GM23338 (cell line): ENCODE results near the gene ADRB2.

Experiments used
- CREB1 ChIP-seq: fragments of 250-450 bp; sonication (Bioruptor Pico); IDR thresholded peaks from 2 replicates; pipeline ENCODE4 v1.5.0; 2020; ENCODE audit warnings: low read depth, mild to moderate bottlenecking, moderate library complexity
- CTCF ChIP-seq, 2 experiments: fragments of 200-600 bp in 1 of 2; sonication (generic) in 1 of 2; conservative IDR thresholded peaks; 2 replicates each; pipeline versions ENCODE4 v1.5.1 to v1.6.1; 2016 to 2017; ENCODE audit warnings: antibody characterized with exemption in 2 of 2, low read depth in 2 of 2, mild to moderate bottlenecking in 2 of 2, moderate library complexity in 1 of 2
- EZH2 ChIP-seq: fragments of 200-600 bp; sonication (generic); IDR thresholded peaks from one replicate; pipeline ENCODE4 v1.8.0; 2017; ENCODE audit warnings: antibody characterized with exemption, mild to moderate bottlenecking, low read depth; ENCODE audit not compliant: unreplicated experiment
- EZH2phosphoT487 ChIP-seq: fragments of 200-600 bp; sonication (generic); IDR thresholded peaks from one replicate; pipeline ENCODE4 v1.8.1; 2018; ENCODE audit warnings: antibody characterized with exemption; ENCODE audit not compliant: unreplicated experiment
- NANOG ChIP-seq: IDR thresholded peaks from 2 replicates; pipeline ENCODE4 v1.6.1; 2016; ENCODE audit warnings: antibody characterized with exemption, borderline replicate concordance
- POLR2AphosphoS5 ChIP-seq: IDR thresholded peaks from 2 replicates; pipeline ENCODE4 v1.6.1; 2016; ENCODE audit warnings: antibody characterized with exemption, low read depth
- REST ChIP-seq: IDR thresholded peaks from one replicate; pipeline ENCODE4 v1.6.1; 2018; ENCODE audit warnings: antibody characterized with exemption; ENCODE audit not compliant: unreplicated experiment
- STAT1 ChIP-seq: IDR thresholded peaks from one replicate; pipeline ENCODE4 v1.6.1; 2016; ENCODE audit warnings: antibody characterized with exemption; ENCODE audit not compliant: unreplicated experiment

GRCh38 chr5:148834689-148835088, 8.3 kb downstream of the ADRB2 start:
- TF ChIP-seq CTCF (conservative IDR thresholded peaks at IDR 0.05; ENCODE audit: low read depth in 2 of 2) (no peak), REST (no peak), EZH2phosphoT487 (no peak), STAT1 (no peak), CREB1 (CRISPR knock-in tag) (no peak), EZH2 (no peak), POLR2AphosphoS5 (no peak), NANOG (no peak)
